ENCODE measurements around the gene COG7.

- no peak for TF ChIP-seq CTCF (IDR thresholded peaks at IDR 0.05)
- no peak for TF ChIP-seq POLR2A (IDR thresholded peaks at IDR 0.05)
- no peak for TF ChIP-seq POLR2AphosphoS5 (IDR thresholded peaks at IDR 0.05)
Measured at GRCh38 chr16:23355106-23355670, 97.8 kb downstream of the COG7 start.
